Measurements from ENCODE around the gene SLC22A23.

GRCh38 chr6:3260296-3260695 lies 196.6 kb downstream of the SLC22A23 start:
- TF ChIP-seq, protein P1, sequence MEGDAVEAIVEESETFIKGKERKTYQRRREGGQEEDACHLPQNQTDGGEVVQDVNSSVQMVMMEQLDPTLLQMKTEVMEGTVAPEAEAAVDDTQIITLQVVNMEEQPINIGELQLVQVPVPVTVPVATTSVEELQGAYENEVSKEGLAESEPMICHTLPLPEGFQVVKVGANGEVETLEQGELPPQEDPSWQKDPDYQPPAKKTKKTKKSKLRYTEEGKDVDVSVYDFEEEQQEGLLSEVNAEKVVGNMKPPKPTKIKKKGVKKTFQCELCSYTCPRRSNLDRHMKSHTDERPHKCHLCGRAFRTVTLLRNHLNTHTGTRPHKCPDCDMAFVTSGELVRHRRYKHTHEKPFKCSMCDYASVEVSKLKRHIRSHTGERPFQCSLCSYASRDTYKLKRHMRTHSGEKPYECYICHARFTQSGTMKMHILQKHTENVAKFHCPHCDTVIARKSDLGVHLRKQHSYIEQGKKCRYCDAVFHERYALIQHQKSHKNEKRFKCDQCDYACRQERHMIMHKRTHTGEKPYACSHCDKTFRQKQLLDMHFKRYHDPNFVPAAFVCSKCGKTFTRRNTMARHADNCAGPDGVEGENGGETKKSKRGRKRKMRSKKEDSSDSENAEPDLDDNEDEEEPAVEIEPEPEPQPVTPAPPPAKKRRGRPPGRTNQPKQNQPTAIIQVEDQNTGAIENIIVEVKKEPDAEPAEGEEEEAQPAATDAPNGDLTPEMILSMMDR (IDR thresholded peaks at IDR 0.05): no peak
- TF ChIP-seq POLR2A (IDR thresholded peaks at IDR 0.05): no peak
